H9 (cell line): ENCODE data around the gene CYP2B6. TPM values are rescaled to one million over a fixed set of nuclear protein-coding genes. Genes with fewer than 3 reads are reported as not detected.
A peak's percentile ranks its signal among the peaks of the same experiment; 100 is the strongest.

Source experiments
- DNase-seq: peaks from one replicate; pipeline ENCODE4 v3.0.0-alpha.2; 2017
- H2AFZ ChIP-seq: one replicate; pipeline ENCODE4 v1.6.1; 2013; ENCODE audit warnings: mild to moderate bottlenecking, low read length, control low read depth, moderate library complexity
- H2AK5ac ChIP-seq: 2 replicates; pipeline ENCODE4 v1.6.1; 2013; ENCODE audit warnings: low read length, control low read depth, mixed read lengths; ENCODE audit not compliant: insufficient read length
- H2BK120ac ChIP-seq: one replicate; pipeline ENCODE4 v1.6.1; 2013; ENCODE audit warnings: low read depth, mild to moderate bottlenecking, low read length, control low read depth, inconsistent platforms; ENCODE audit not compliant: poor library complexity, severe bottlenecking
- H2BK12ac ChIP-seq: 2 replicates; pipeline ENCODE4 v1.6.1; 2013; ENCODE audit warnings: low read length, control low read depth, mixed read lengths, low read depth; ENCODE audit not compliant: insufficient read length
- H2BK15ac ChIP-seq: 2 replicates; pipeline ENCODE4 v1.6.1; 2013; ENCODE audit warnings: low read depth, low read length, control low read depth
- H2BK20ac ChIP-seq: one replicate; pipeline ENCODE4 v1.6.1; 2013; ENCODE audit warnings: low read depth, mild to moderate bottlenecking, low read length, control low read depth, inconsistent platforms; ENCODE audit not compliant: poor library complexity, severe bottlenecking
- H2BK5ac ChIP-seq: 2 replicates; pipeline ENCODE4 v1.6.1; 2013; ENCODE audit warnings: low read length, control low read depth, mixed read lengths; ENCODE audit not compliant: insufficient read length
- H3K14ac ChIP-seq: 2 replicates; pipeline ENCODE4 v1.6.1; 2013; ENCODE audit warnings: low read length, control low read depth; ENCODE audit not compliant: insufficient read depth
- H3K18ac ChIP-seq: 2 replicates; pipeline ENCODE4 v1.6.1; 2013; ENCODE audit warnings: low read depth, mild to moderate bottlenecking, mixed read lengths, low read length, control low read depth; ENCODE audit not compliant: insufficient read length
- H3K23ac ChIP-seq: 2 replicates; pipeline ENCODE4 v1.6.1; 2013; ENCODE audit warnings: low read length, control low read depth, mixed read lengths, low read depth; ENCODE audit not compliant: insufficient read length
- H3K23me2 ChIP-seq: 2 replicates; pipeline ENCODE4 v1.6.1; 2013; ENCODE audit warnings: low read depth, mild to moderate bottlenecking, mixed read lengths, low read length, control low read depth; ENCODE audit not compliant: insufficient read length, poor library complexity, severe bottlenecking
- H3K27ac ChIP-seq: 2 replicates; pipeline ENCODE4 v1.5.1; 2013; ENCODE audit warnings: low read length, control low read depth, mixed read lengths, low read depth; ENCODE audit not compliant: insufficient read length
- H3K27me3 ChIP-seq: 2 replicates; pipeline ENCODE4 v1.6.1; 2013; ENCODE audit warnings: low read length, control low read depth, inconsistent platforms; ENCODE audit not compliant: insufficient read depth
- H3K4ac ChIP-seq: 2 replicates; pipeline ENCODE4 v1.6.1; 2013; ENCODE audit warnings: low read depth, mild to moderate bottlenecking, control low read depth, inconsistent platforms, low read length, moderate library complexity
- H3K4me1 ChIP-seq: 2 replicates; pipeline ENCODE4 v1.6.1; 2013; ENCODE audit warnings: low read length, control low read depth, inconsistent platforms; ENCODE audit not compliant: insufficient read depth
- H3K4me2 ChIP-seq: 2 replicates; pipeline ENCODE4 v1.6.1; 2013; ENCODE audit warnings: low read length, control low read depth, mixed read lengths; ENCODE audit not compliant: insufficient read length, insufficient read depth
- H3K56ac ChIP-seq: 2 replicates; pipeline ENCODE4 v1.6.1; 2013; ENCODE audit warnings: low read depth, mild to moderate bottlenecking, mixed read lengths, low read length, control low read depth; ENCODE audit not compliant: insufficient read length
- H3K79me1 ChIP-seq: 2 replicates; pipeline ENCODE4 v1.6.1; 2013; ENCODE audit warnings: low read depth, mild to moderate bottlenecking, moderate library complexity, low read length, control low read depth, inconsistent platforms; ENCODE audit not compliant: insufficient read depth, poor library complexity, severe bottlenecking
- H3K79me2 ChIP-seq: 2 replicates; pipeline ENCODE4 v1.6.1; 2013; ENCODE audit warnings: low read length, control low read depth, inconsistent platforms; ENCODE audit not compliant: insufficient read depth
- H3K9ac ChIP-seq: 2 replicates; pipeline ENCODE4 v1.6.1; 2013; ENCODE audit warnings: low read length, control low read depth, mixed read lengths; ENCODE audit not compliant: insufficient read length; ENCODE audit errors: extremely low read depth
- H3K9me3 ChIP-seq: one replicate; pipeline ENCODE4 v1.6.1; 2013; ENCODE audit warnings: low read depth, low read length, inconsistent platforms; ENCODE audit not compliant: control insufficient read depth
- H3T11ph ChIP-seq: one replicate; pipeline ENCODE4 v1.6.1; 2013; ENCODE audit warnings: mild to moderate bottlenecking, low read length, control low read depth, inconsistent platforms
- H4K20me1 ChIP-seq: one replicate; pipeline ENCODE4 v1.6.1; 2013; ENCODE audit not compliant: control insufficient read depth, insufficient read length, insufficient read depth
- H4K5ac ChIP-seq: 2 replicates; pipeline ENCODE4 v1.6.1; 2013; ENCODE audit warnings: low read depth, mild to moderate bottlenecking, mixed read lengths, low read length, control low read depth; ENCODE audit not compliant: insufficient read length
- H4K8ac ChIP-seq: replicated peaks from 2 replicates; pipeline ENCODE4 v1.6.1; 2013; ENCODE audit warnings: low read length, control low read depth, mixed read lengths, low read depth; ENCODE audit not compliant: insufficient read length
- H4K91ac ChIP-seq: 2 replicates; pipeline ENCODE4 v1.6.1; 2013; ENCODE audit warnings: low read depth, mild to moderate bottlenecking, moderate library complexity, mixed read lengths, low read length, control low read depth; ENCODE audit not compliant: insufficient read length
- H3K27ac Mint-ChIP-seq, 3 experiments: 2 replicates in 2 of 3; 3 replicates in 1 of 3; pipeline ENCODE4 v1.8.0; 2020 to 2021; ENCODE audit warnings: mixed read lengths in 3 of 3, mild to moderate bottlenecking in 1 of 3, moderate library complexity in 1 of 3
- H3K27me3 Mint-ChIP-seq: 2 replicates; pipeline ENCODE4 v1.8.0; 2021; ENCODE audit warnings: low read depth, mild to moderate bottlenecking, moderate library complexity, mixed read lengths
- H3K36me3 Mint-ChIP-seq, 3 experiments: 2 replicates in 2 of 3; 3 replicates in 1 of 3; pipeline ENCODE4 v1.8.0; 2020 to 2021; ENCODE audit warnings: low read depth in 3 of 3, mixed read lengths in 3 of 3; ENCODE audit not compliant: insufficient read depth in 1 of 3
- H3K4me1 Mint-ChIP-seq, 2 experiments: 2 replicates each; pipeline ENCODE4 v1.8.0; 2020; ENCODE audit warnings: mixed read lengths in 2 of 2
- H3K4me3 Mint-ChIP-seq, 2 experiments: 2 replicates in 1 of 2; 3 replicates in 1 of 2; pipeline ENCODE4 v1.8.0; 2020 to 2021; ENCODE audit warnings: mild to moderate bottlenecking in 2 of 2, mixed read lengths in 2 of 2, moderate library complexity in 1 of 2
- H3K9me3 Mint-ChIP-seq, 2 experiments: 2 replicates in 1 of 2; 3 replicates in 1 of 2; pipeline ENCODE4 v1.8.0; 2020; ENCODE audit warnings: mild to moderate bottlenecking in 2 of 2, mixed read lengths in 2 of 2, moderate library complexity in 1 of 2
- WGBS: extraction: QIAGEN DNeasy Blood & Tissue Kit; methylation state at CpG from one replicate; pipeline ENCODE4 v1.1.7; 2013; ENCODE audit warnings: missing lambda C conversion rate, low lambda C conversion rate, mixed read lengths; ENCODE audit not compliant: insufficient read length; ENCODE audit errors: extremely low coverage; 5-methylcytosine and 5-hydroxymethylcytosine counted together
- total RNA-seq: library from RNA; stranded (reverse); gene quantifications from 2 replicates; pipeline ENCODE4 v1.2.1, GENCODE V29; 2021
- TF ChIP-seq, protein P1 (sequence below): fragments of 200-600 bp; sonication (generic); conservative IDR thresholded peaks from 3 replicates; pipeline ENCODE4 v1.8.0; 2021; ENCODE audit warnings: antibody characterized with exemption, mild to moderate bottlenecking

The CYP2B6 gene
- total RNA-seq, 1 experiment from 2014 or later, result 3.0 TPM

DNA sequence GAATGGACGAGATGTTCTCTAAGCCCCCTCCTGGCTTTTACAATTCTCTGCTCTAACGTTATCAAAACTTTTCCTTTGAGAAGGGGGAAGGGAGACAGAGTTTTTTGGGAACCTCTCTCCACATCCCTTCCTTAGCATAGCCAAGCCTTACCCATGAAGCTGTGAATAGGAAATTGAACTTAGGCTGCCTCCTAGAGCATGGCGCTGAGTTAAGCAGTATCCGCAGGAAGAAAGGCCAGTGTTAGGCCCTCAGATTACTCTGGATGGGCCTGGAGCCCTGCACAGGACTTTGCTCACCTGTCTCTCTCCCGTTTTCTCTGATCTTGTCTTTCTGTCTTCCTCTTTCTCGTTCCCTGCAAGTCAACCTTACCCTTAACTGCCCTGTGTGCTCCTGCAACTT is 39.6 kb downstream of the CYP2B6 start:
- no peak overlapping the region for H2AFZ ChIP-seq
- H4K5ac ChIP-seq, result no peak overlapping the region
- no peak overlapping the region for H3K27ac ChIP-seq
- no peak for DNase-seq
- no peak overlapping the region for H3T11ph ChIP-seq
- no peak overlapping the region for H3K9ac ChIP-seq
- H4K20me1 ChIP-seq, result no peaks in the 10 kb centered on the region
- Mint-ChIP-seq H3K9me3 (peaks cover 5% of the 10 kb centered on the region in 2 experiments; a peak in 3 of 5 replicates), H3K27ac (no peak overlapping the region), H3K4me1 (peaks cover 29 to 32% of the 10 kb centered on the region in 2 experiments), H3K36me3 (peaks cover 0 to 4% (median 4%) of the 10 kb centered on the region in 3 experiments; a peak in 2 of 7 replicates), H3K27me3 (peaks cover 13% of the 10 kb centered on the region), H3K4me3 (no peak overlapping the region)
- no peak overlapping the region for H3K14ac ChIP-seq
- no peak overlapping the region for H3K4ac ChIP-seq
- no peak overlapping the region for H2AK5ac ChIP-seq
- TF ChIP-seq, protein P1, sequence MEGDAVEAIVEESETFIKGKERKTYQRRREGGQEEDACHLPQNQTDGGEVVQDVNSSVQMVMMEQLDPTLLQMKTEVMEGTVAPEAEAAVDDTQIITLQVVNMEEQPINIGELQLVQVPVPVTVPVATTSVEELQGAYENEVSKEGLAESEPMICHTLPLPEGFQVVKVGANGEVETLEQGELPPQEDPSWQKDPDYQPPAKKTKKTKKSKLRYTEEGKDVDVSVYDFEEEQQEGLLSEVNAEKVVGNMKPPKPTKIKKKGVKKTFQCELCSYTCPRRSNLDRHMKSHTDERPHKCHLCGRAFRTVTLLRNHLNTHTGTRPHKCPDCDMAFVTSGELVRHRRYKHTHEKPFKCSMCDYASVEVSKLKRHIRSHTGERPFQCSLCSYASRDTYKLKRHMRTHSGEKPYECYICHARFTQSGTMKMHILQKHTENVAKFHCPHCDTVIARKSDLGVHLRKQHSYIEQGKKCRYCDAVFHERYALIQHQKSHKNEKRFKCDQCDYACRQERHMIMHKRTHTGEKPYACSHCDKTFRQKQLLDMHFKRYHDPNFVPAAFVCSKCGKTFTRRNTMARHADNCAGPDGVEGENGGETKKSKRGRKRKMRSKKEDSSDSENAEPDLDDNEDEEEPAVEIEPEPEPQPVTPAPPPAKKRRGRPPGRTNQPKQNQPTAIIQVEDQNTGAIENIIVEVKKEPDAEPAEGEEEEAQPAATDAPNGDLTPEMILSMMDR, result peak; percentile 43; the same call in 2 of the 3 replicates
- no peaks in the 10 kb centered on the region for H3K79me2 ChIP-seq
- H3K79me1 ChIP-seq, result no peaks in the 10 kb centered on the region
- H2BK15ac ChIP-seq, result no peak overlapping the region
- no peak overlapping the region for H3K18ac ChIP-seq
- no peak overlapping the region for H3K23ac ChIP-seq
- no peak overlapping the region for H4K91ac ChIP-seq
- H2BK20ac ChIP-seq, result no peak overlapping the region
- no peak overlapping the region for H3K4me2 ChIP-seq
- H2BK12ac ChIP-seq, result no peak overlapping the region
- H2BK120ac ChIP-seq, result no peak overlapping the region
- no peak overlapping the region for H4K8ac ChIP-seq
- no CpG with 5 or more reads among the region's 6 CpGs for WGBS
- H3K56ac ChIP-seq, result no peak overlapping the region
- H3K9me3 ChIP-seq, result no peaks in the 10 kb centered on the region
- no peaks in the 10 kb centered on the region for H3K23me2 ChIP-seq
- no peaks in the 10 kb centered on the region for H3K4me1 ChIP-seq
- no peak overlapping the region for H2BK5ac ChIP-seq
- no peaks in the 10 kb centered on the region for H3K27me3 ChIP-seq
